Stimulated activated CD4-positive, alpha-beta T cell treated with anti-CD3 and anti-CD28 coated beads, Interleukin-4, amount 100 ng/mL, for 48 hours (primary cell): ENCODE measurements around the gene C2CD2.

Experiments
- DNase-seq, 2 donors: peaks; one replicate each; pipeline ENCODE4 v3.0.0-alpha.2; 2020; ENCODE audit warnings: low read depth in 2 of 2

The C2CD2 gene

GRCh38 chr21:41866274-41866809 lies 87.5 kb downstream of the C2CD2 start:
- DNase-seq: no peak

- DNase-seq: no peak
Measured at GRCh38 chr21:41865002-41865777, 88.6 kb downstream of the C2CD2 start.

GRCh38 chr21:41864311-41865001 lies 89.4 kb downstream of the C2CD2 start:
- no peak for DNase-seq

GRCh38 chr21:41863439-41863740 lies 90.4 kb downstream of the C2CD2 start:
- no peak for DNase-seq

- no peak for DNase-seq
Measured at GRCh38 chr21:41861987-41862386, 91.8 kb downstream of the C2CD2 start.

- DNase-seq: no peak
Measured at GRCh38 chr21:41861255-41861654, 92.6 kb downstream of the C2CD2 start.

GRCh38 chr21:41859297-41859980 lies 94.4 kb downstream of the C2CD2 start:
- no peak for DNase-seq

- DNase-seq: no peak
Measured at GRCh38 chr21:41858466-41859296, 95.1 kb downstream of the C2CD2 start.

- no peak for DNase-seq
Measured at GRCh38 chr21:41857771-41858300, 96.0 kb downstream of the C2CD2 start.

GRCh38 chr21:41856572-41856971 lies 97.2 kb downstream of the C2CD2 start:
- no peak for DNase-seq

- no peak for DNase-seq
Measured at GRCh38 chr21:41854426-41854995, 99.3 kb downstream of the C2CD2 start.

GRCh38 chr21:41852929-41853320 lies 100.9 kb downstream of the C2CD2 start:
- no peak for DNase-seq

GRCh38 chr21:41852151-41852928 lies 101.5 kb downstream of the C2CD2 start:
- DNase-seq: no peak

GRCh38 chr21:41851090-41851790 lies 102.6 kb downstream of the C2CD2 start:
- no peak for DNase-seq

- no peak for DNase-seq
Measured at GRCh38 chr21:41850085-41850484, 103.7 kb downstream of the C2CD2 start.

GRCh38 chr21:41848958-41849580 lies 104.7 kb downstream of the C2CD2 start:
- no peak for DNase-seq

- no peak for DNase-seq
Measured at GRCh38 chr21:41848533-41848932, 105.3 kb downstream of the C2CD2 start.

- DNase-seq: no peak
Measured at GRCh38 chr21:41847066-41847804, 106.6 kb downstream of the C2CD2 start.

- no peak for DNase-seq
Measured at GRCh38 chr21:41846536-41846935, 107.3 kb downstream of the C2CD2 start.
